Measurements from ENCODE around the gene MKI67.
A peak's percentile ranks its signal among the peaks of the same experiment; 100 is the strongest.
"Not testable (repeated sequence)": the region's sequence is repeated elsewhere in the genome, so short reads cannot be mapped to it uniquely, and the experiment has no call there.

Gene MKI67

GRCh38 chr10:128095027-128095752 is 31.0 kb downstream of the MKI67 start:
- Mint-ChIP-seq H3K4me1 (peaks cover 41% of the 10 kb centered on the region), H3K27me3 (no peaks in the 10 kb centered on the region)
- CTCF ChIA-PET: interaction anchor here (0.6 to 2.0 kb wide), 3 partner anchors 17 to 60 kb away, joined by 3 to 9 read pairs (median 4); no protein-coding TSS in a partner anchor

GRCh38 chr10:128094596-128094995 is 31.6 kb downstream of the MKI67 start:
- H3K4me3 Mint-ChIP-seq, H3K27me3 Mint-ChIP-seq, H3K9me3 Mint-ChIP-seq, DNase-seq: not testable (repeated sequence)
- Mint-ChIP-seq H3K4me1 (peaks cover 41% of the 10 kb centered on the region), H3K27ac (peak overlapping the region; percentile 91), H3K36me3 (peaks cover 48% of the 10 kb centered on the region)
- CTCF ChIA-PET: interaction anchor here (0.7 to 2.0 kb wide), 2 partner anchors 26 to 60 kb away, joined by 3 to 9 read pairs; no protein-coding TSS in a partner anchor

More at GRCh38 chr10:128095027-128095752, 31.0 kb downstream of the MKI67 start:
- Mint-ChIP-seq H3K27ac (peak overlapping the region; percentile 91), H3K4me3 (no peak overlapping the region), H3K9me3 (no peaks in the 10 kb centered on the region), H3K36me3 (peaks cover 54% of the 10 kb centered on the region)
- peak; percentile 44 for DNase-seq

- Mint-ChIP-seq H3K4me1 (peaks cover 31% of the 10 kb centered on the region), H3K36me3 (peaks cover 28% of the 10 kb centered on the region), H3K4me3 (no peak overlapping the region), H3K9me3 (no peaks in the 10 kb centered on the region), H3K27me3 (peaks cover 7% of the 10 kb centered on the region), H3K27ac (no peak overlapping the region)
- no peak for DNase-seq
- CTCF ChIA-PET: interaction anchor here (1.4 kb wide), 1 partner anchor 31 kb away, joined by 3 read pairs; no protein-coding TSS in a partner anchor
Observed at GRCh38 chr10:128092454-128092853, 33.8 kb downstream of the MKI67 start.

DNA sequence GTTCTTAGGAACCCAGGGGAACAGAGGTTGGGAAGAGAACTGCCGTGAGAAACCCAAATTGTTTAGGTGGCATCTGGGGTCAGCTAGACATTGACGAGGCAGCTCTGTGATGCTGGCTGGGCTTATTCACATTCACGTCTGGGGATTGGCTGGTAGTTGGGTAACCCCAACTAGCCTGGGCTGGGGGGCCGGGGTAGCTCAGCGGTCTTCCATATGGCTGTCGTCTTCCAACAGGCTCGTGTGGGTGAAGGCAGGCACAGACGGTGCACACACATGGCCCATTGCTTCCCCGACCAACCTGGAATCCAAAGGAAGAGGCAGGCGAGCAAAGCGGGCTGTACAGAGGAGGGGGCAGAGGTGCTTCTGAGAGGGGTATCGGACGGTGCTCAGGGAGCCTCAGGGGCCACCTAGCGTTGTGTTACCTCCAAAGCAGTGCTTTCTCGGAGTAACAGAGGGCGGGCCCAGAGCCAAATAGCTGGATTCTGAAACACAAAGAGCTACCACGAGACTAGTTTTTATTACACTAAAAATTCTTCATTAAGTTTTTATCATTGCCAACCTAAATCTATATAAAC is 34.5 kb downstream of the MKI67 start:
- Mint-ChIP-seq H3K27me3 (peaks cover 7% of the 10 kb centered on the region), H3K9me3 (no peaks in the 10 kb centered on the region), H3K4me1 (peaks cover 24% of the 10 kb centered on the region), H3K4me3 (no peak overlapping the region), H3K27ac (no peak overlapping the region), H3K36me3 (peaks cover 20% of the 10 kb centered on the region)
- DNase-seq: no peak
- CTCF ChIA-PET: interaction anchor here (0.6 to 1.4 kb wide), 3 partner anchors 27 to 59 kb away, joined by 3 read pairs; no protein-coding TSS in a partner anchor

DNA sequence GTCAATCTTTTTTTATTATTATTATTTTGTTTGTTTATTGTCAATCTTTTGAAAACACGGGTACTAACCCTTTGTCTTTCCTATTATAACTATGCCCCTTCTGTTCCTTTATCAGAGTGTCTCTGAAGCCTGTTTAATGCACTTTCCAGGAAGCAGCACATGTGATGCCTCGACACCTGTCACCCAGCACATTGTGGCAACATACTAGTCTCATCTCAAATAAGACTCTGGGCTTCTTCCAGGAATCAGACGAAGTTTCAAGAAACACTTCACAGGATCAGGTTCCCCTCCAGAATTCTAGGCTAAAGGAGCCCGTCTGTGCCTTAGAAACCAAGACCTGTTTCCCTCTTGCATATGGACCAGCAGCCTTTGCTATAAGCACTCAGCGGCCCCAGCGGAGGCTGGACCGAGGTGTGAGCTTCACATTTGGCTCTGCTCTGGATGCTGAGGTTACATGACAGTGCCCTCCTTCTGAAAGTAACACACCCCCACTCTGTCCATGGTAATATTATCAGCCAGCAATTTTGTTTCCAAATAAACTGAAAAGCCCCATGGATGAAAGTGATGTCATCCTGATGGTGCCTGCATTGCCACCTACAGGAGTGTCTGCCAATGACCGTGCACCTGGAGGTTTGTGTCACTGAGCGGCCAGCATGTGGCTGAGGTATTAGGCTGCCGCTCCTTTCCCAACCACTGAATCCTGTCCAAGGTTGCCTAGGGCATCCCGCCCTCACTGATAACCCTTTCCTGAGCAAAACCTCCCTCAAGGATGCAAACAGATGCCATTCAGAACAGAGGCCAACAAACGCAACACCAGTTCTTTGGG is 38.1 kb downstream of the MKI67 start:
- Mint-ChIP-seq H3K4me3 (no peak overlapping the region), H3K36me3 (peaks cover 9% of the 10 kb centered on the region), H3K27ac (no peak overlapping the region), H3K9me3 (no peaks in the 10 kb centered on the region), H3K27me3 (peaks cover 7% of the 10 kb centered on the region), H3K4me1 (peaks cover 4% of the 10 kb centered on the region)
- no peak for DNase-seq
- CTCF ChIA-PET: no interaction called here

DNA sequence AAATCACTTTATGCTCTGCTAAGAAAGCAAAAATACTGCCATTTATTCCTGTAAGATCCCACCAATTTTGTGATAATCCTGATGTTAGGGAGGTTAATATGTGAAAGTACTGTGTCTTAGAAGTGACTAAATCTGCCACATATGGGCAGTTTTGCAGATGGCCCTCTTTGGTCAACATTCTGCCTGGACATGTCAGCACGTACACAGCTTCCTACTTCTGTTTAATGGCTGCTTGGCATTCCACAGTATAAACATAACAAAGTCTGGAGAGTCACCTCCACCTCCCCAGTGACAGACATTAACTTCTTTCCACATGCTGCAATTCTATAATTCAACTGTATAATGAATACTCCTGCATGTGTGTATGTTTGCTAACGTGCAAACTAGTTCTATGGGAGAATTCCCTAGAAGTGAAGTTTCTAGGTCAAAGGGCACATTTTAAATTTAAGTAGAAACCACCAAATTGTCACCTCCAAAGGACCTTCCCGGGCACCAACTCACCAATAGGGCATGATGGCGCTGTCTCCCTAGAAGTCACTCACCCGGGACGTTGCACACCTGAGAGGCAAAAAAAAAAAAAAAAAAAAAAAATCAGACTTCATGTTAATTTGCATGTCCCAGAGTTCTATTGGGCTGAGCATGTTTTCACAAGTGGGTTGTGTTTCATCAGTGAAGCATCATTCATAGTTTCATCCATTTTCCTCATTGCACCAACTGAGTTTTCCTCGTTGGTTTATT is 38.9 kb downstream of the MKI67 start:
- Mint-ChIP-seq H3K27me3 (peaks cover 7% of the 10 kb centered on the region), H3K4me3 (no peak overlapping the region), H3K27ac (no peak overlapping the region), H3K4me1 (peaks cover 4% of the 10 kb centered on the region), H3K9me3 (no peaks in the 10 kb centered on the region), H3K36me3 (peaks cover 9% of the 10 kb centered on the region)
- CTCF ChIA-PET: interaction anchor here (1.1 to 1.8 kb wide), 2 partner anchors 52 to 63 kb away, joined by 3 to 9 read pairs; no protein-coding TSS in a partner anchor
- DNase-seq: no peak

- CTCF ChIA-PET: interaction anchor here (1.1 to 1.8 kb wide), 2 partner anchors 51 to 64 kb away, joined by 3 to 9 read pairs; no protein-coding TSS in a partner anchor
- H3K4me1 Mint-ChIP-seq: peaks cover 4% of the 10 kb centered on the region
- H3K27ac Mint-ChIP-seq: no peak overlapping the region
- no peak for DNase-seq
- peaks cover 9% of the 10 kb centered on the region for H3K36me3 Mint-ChIP-seq
- peaks cover 7% of the 10 kb centered on the region for H3K27me3 Mint-ChIP-seq
- H3K4me3 Mint-ChIP-seq: no peak overlapping the region
- H3K9me3 Mint-ChIP-seq: no peaks in the 10 kb centered on the region
Observed at GRCh38 chr10:128086003-128086863, 40.0 kb downstream of the MKI67 start.

DNA sequence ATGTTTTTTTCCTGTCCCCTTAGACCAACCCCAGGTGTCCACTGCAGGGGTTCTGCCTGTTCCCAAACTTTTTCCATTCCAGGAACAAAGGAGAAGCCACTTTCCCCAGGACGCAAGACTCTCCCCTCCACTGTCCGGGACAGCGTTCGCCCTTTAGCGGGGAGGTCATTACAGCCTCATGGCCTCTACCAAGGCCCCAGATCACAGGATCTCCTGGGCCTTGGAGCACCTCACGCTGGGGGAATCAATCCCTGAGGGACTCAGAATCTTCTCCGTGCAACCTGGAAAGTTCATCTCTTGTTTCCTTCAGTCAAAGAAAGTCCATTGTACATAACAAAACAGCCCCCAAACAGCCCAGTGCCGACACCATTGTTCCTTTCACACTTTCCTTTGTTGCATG is 41.2 kb downstream of the MKI67 start:
- peaks cover 7% of the 10 kb centered on the region for H3K27me3 Mint-ChIP-seq
- CTCF ChIA-PET: no interaction called here
- H3K36me3 Mint-ChIP-seq: peaks cover 15% of the 10 kb centered on the region
- no peak overlapping the region for H3K27ac Mint-ChIP-seq
- no peaks in the 10 kb centered on the region for H3K9me3 Mint-ChIP-seq
- H3K4me1 Mint-ChIP-seq: peaks cover 4% of the 10 kb centered on the region
- no peak for DNase-seq
- no peak overlapping the region for H3K4me3 Mint-ChIP-seq

DNA sequence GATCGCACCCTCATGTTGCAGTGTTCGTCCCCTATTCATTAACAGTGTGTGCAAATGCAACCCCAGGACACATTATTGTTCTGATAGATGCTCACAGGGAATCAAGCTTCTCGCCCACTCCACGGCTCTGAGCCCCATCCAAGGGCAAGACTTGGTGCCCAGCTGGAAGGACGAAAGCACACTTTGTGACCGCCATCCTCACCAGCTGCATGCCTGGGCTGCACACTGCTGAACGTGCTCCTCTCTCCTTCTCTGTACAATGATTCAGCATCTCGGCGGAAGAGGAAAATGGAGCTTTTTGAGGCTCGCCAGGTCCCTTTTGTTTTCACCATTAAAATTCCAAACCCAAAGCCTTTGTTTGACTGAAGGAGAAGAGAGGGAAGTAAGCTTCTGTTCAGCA is 41.9 kb downstream of the MKI67 start:
- peaks cover 4% of the 10 kb centered on the region for H3K4me1 Mint-ChIP-seq
- peaks cover 5% of the 10 kb centered on the region for H3K27me3 Mint-ChIP-seq
- peaks cover 18% of the 10 kb centered on the region for H3K36me3 Mint-ChIP-seq
- H3K9me3 Mint-ChIP-seq: no peaks in the 10 kb centered on the region
- no peak overlapping the region for H3K27ac Mint-ChIP-seq
- CTCF ChIA-PET: interaction anchor here (0.7 to 1.5 kb wide), 5 partner anchors 13 to 65 kb away, joined by 3 to 7 read pairs (median 4); no protein-coding TSS in a partner anchor
- H3K4me3 Mint-ChIP-seq: no peak overlapping the region
- no peak for DNase-seq

- H3K27ac Mint-ChIP-seq: no peak overlapping the region
- peaks cover 4% of the 10 kb centered on the region for H3K4me1 Mint-ChIP-seq
- no peak for DNase-seq
- H3K27me3 Mint-ChIP-seq: no peaks in the 10 kb centered on the region
- H3K9me3 Mint-ChIP-seq: no peaks in the 10 kb centered on the region
- peaks cover 25% of the 10 kb centered on the region for H3K36me3 Mint-ChIP-seq
- no peak overlapping the region for H3K4me3 Mint-ChIP-seq
- CTCF ChIA-PET: interaction anchor here (0.7 to 2.0 kb wide), 5 partner anchors 12 to 66 kb away, joined by 3 to 7 read pairs (median 5); no protein-coding TSS in a partner anchor
Observed at GRCh38 chr10:128083191-128083895, 42.9 kb downstream of the MKI67 start.

DNA sequence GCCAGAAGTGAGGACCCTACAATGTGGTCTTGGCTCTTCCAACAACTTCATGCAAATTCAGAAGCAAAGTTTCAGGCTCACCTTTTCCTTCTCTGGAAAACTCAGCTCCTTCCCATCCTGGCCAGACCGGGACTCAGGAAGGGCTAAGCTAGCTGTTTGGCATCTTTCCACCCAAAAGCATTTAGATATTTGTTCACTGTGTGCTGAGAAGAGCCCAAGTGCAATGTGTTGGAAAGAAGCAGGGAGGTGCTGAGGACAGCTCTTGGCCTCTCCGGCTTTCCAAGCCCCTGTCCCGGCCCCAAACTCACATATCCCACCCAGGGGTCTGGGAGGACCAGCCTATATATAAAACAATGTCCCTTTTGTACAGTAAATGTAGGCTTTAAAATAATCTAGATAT is 44.5 kb downstream of the MKI67 start:
- DNase-seq: no peak
- Mint-ChIP-seq H3K4me1 (no peaks in the 10 kb centered on the region), H3K4me3 (no peak overlapping the region), H3K36me3 (peaks cover 27% of the 10 kb centered on the region), H3K27me3 (no peaks in the 10 kb centered on the region), H3K9me3 (no peaks in the 10 kb centered on the region), H3K27ac (no peak overlapping the region)
- CTCF ChIA-PET: interaction anchor here (1.1 to 6.1 kb wide), 5 partner anchors 11 to 69 kb away, joined by 3 to 52 read pairs (median 4); no protein-coding TSS in a partner anchor

DNA sequence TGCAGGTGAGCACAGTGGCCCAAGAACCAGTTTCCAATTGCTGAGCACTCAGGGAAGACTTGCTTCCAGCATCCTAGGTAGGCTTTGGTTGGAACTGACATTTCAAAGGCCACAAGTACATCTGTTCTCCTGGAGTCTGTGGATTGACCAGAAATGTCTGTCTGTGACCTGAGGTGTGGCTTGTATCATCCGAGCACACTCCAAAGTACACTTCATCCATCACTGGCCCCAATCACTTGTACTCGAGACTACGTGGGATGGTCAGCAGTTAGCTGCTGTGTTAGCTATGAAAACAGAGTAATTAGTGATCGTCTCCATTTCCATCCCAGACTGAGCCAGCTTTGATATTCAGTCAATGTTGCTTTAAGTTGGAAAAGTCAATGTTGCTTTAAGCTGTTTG is 45.0 kb downstream of the MKI67 start:
- CTCF ChIA-PET: interaction anchor here (0.6 to 6.1 kb wide), 6 partner anchors 11 to 69 kb away, joined by 3 to 52 read pairs (median 4); no protein-coding TSS in a partner anchor

More for the DNA sequence above, 45.0 kb downstream of the MKI67 start:
- no peak overlapping the region for H3K4me3 Mint-ChIP-seq
- H3K27me3 Mint-ChIP-seq: no peaks in the 10 kb centered on the region
- H3K4me1 Mint-ChIP-seq: no peaks in the 10 kb centered on the region
- H3K36me3 Mint-ChIP-seq: peaks cover 29% of the 10 kb centered on the region
- peak; percentile 1 for DNase-seq
- H3K27ac Mint-ChIP-seq: no peak overlapping the region
- H3K9me3 Mint-ChIP-seq: no peaks in the 10 kb centered on the region
